ENCODE measurements around the gene SF3A2.

The SF3A2 gene, protein sequence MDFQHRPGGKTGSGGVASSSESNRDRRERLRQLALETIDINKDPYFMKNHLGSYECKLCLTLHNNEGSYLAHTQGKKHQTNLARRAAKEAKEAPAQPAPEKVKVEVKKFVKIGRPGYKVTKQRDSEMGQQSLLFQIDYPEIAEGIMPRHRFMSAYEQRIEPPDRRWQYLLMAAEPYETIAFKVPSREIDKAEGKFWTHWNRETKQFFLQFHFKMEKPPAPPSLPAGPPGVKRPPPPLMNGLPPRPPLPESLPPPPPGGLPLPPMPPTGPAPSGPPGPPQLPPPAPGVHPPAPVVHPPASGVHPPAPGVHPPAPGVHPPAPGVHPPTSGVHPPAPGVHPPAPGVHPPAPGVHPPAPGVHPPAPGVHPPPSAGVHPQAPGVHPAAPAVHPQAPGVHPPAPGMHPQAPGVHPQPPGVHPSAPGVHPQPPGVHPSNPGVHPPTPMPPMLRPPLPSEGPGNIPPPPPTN

DNA sequence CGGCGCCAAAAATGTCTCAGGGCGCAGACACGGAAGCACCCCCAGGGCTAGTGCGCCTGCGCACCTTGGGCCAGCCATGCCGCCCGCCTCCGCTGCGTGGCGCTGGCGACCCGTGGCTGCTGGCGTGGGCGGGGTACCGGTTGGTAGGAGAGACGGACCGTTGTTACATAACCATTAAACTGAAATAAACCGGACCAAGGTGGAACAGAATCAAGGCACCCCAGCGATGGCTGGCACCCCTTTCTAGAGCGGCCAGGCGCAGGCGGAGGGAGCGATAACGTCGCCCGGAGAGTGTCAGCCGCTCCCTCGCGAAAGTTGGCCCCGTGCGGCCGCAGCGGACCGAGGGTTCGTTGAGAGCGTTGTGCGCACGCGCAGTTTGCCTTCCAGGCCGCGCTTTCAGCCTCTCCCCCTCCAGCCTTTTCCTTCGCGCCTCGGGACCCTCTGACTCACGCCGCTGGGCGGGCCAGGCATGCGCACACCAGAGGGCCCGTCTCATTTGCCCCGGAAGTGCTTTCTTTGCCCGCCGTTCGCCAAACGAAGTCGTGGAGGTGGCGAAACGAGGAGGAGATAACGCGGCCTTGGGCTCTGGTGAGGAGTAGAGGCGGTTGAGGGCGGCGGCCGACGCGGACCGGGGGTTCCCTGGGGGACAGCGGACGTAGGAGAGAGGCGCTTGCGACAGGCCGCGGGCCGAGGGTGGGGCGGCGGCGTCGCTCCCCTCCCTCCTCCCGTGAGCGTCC is at the start of gene SF3A2, which contains the start of gene PLEKHJ1:
Gene SF3A2 (plus strand): TSS at position 511 of the 737 bp plus-strand sequence. CDS start 6,595 bp downstream, outside the sequence.
Gene PLEKHJ1 (minus strand): TSS at position 16 of the 737 bp plus-strand sequence. CDS start 81 bp downstream, outside the sequence.
- peak within 1 kb of the TSS; percentile 96 for H3K27ac ChIP-seq
- TF ChIP-seq, protein P1, sequence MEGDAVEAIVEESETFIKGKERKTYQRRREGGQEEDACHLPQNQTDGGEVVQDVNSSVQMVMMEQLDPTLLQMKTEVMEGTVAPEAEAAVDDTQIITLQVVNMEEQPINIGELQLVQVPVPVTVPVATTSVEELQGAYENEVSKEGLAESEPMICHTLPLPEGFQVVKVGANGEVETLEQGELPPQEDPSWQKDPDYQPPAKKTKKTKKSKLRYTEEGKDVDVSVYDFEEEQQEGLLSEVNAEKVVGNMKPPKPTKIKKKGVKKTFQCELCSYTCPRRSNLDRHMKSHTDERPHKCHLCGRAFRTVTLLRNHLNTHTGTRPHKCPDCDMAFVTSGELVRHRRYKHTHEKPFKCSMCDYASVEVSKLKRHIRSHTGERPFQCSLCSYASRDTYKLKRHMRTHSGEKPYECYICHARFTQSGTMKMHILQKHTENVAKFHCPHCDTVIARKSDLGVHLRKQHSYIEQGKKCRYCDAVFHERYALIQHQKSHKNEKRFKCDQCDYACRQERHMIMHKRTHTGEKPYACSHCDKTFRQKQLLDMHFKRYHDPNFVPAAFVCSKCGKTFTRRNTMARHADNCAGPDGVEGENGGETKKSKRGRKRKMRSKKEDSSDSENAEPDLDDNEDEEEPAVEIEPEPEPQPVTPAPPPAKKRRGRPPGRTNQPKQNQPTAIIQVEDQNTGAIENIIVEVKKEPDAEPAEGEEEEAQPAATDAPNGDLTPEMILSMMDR (IDR thresholded peaks at IDR 0.05): peak; percentile 99
- TF ChIP-seq ZFX (IDR thresholded peaks at IDR 0.05; ENCODE audit: borderline replicate concordance): no peak

DNA sequence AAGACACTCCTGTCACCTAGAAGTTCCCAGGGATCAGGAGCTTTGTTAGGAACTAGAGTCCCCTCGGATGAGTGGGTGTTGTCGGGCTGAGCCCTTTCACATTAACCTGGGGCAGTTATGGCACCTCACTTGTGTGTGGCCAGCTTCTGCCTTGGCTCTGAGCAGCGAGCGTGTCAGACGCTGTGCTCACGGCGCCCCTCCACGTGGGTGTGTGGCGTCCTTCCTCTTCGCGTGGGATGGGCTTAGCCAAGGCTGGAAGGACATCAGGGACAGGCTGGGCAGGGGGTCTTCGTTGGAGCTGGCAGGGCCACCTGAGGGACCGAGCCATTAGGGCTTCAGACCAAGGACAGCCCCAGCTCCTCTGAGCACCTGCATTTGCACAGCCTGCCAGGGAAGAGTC is 49.5 kb upstream of the SF3A2 start:
- no peak overlapping the region for H3K27ac ChIP-seq

DNA sequence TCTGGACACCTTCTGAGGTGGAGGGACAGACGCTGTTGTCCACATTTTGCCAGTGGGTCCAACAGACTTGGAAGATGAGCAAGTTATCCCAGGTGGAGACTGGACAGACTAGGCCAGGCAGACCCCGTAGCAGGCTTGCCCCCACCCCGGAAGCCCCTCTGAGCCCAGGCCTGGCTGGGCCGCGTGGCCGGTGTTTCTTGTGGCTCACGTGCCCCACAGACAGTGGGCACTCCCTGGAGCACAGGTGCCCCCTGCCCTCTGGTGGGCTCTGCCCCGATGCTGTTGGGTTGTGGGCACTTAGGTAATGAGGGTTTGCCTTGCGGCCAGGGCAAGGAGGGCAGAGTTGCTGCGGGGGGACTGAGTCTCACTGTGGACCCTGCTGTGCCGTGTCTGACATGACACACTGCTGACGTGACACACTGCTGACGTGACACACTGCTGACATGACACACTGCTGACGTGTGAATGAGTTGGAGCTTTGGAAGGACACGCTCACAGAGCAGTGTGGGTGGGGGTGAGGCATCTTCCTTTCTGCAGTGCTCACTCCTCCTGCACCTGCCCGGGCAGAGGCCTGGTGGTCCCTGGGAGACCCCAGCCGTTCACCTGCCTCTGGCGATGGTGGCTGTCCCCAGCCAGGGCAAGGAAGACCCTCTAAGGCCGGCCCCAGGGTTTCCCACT is 47.8 kb upstream of the SF3A2 start:
- no peak overlapping the region for H3K27ac ChIP-seq
- TF ChIP-seq, protein P1 (IDR thresholded peaks at IDR 0.05): no peak
- TF ChIP-seq ZFX (IDR thresholded peaks at IDR 0.05; ENCODE audit: borderline replicate concordance): no peak

More for the DNA sequence above, 49.5 kb upstream of the SF3A2 start:
- TF ChIP-seq ZFX (IDR thresholded peaks at IDR 0.05; ENCODE audit: borderline replicate concordance): no peak
- TF ChIP-seq, protein P1 (IDR thresholded peaks at IDR 0.05): no peak

DNA sequence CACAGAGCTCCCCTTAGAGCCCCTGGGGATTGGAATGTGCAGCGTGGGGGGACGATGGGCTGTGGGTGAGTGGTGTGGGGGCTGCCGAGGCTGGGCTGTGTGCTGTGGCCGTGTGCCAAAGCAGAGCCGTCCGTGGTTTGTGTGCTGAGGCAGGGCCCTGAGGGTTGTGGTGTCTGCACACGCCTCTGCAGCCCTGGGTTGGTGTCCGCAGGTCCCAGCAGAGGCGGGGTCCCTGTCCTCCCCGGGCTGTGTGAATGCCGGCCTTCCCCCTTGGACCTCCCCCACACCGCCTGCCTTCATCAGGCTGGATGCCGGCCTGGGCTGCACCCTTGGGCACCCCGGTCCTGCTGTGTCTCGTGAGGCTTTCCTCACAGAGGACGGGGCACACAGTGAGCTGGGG is 46.7 kb upstream of the SF3A2 start:
- H3K27ac ChIP-seq: no peak overlapping the region
- TF ChIP-seq, protein P1 (IDR thresholded peaks at IDR 0.05): no peak
- TF ChIP-seq ZFX (IDR thresholded peaks at IDR 0.05; ENCODE audit: borderline replicate concordance): no peak

DNA sequence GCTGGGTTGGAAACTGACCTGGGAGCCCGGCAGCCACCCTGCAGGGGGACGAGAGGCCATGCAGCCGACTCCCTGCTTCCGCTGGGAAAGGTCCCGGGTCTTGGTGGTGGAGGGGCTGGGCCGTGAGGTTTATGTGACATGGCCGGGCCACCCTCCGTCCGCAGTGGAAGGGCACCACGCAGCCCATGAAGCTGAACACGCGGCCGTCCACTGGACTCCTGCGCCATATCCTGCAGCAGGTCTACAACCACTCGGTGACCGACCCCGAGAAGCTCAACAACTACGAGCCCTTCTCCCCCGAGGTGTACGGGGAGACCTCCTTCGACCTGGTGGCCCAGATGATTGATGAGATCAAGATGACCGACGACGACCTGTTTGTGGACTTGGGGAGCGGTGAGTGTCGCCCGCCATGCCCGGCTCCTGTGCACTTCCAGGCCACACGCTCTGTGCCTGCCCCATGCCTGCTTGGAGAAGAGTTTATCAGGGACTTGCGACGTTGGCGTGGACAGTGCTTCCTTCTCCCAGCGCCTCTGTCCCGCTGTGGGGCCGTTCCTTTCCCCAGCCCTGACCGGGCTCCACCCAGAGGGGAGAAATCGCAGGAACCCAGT is 45.7 kb upstream of the SF3A2 start:
- TF ChIP-seq ZFX (IDR thresholded peaks at IDR 0.05; ENCODE audit: borderline replicate concordance): no peak
- TF ChIP-seq, protein P1 (IDR thresholded peaks at IDR 0.05): no peak

DNA sequence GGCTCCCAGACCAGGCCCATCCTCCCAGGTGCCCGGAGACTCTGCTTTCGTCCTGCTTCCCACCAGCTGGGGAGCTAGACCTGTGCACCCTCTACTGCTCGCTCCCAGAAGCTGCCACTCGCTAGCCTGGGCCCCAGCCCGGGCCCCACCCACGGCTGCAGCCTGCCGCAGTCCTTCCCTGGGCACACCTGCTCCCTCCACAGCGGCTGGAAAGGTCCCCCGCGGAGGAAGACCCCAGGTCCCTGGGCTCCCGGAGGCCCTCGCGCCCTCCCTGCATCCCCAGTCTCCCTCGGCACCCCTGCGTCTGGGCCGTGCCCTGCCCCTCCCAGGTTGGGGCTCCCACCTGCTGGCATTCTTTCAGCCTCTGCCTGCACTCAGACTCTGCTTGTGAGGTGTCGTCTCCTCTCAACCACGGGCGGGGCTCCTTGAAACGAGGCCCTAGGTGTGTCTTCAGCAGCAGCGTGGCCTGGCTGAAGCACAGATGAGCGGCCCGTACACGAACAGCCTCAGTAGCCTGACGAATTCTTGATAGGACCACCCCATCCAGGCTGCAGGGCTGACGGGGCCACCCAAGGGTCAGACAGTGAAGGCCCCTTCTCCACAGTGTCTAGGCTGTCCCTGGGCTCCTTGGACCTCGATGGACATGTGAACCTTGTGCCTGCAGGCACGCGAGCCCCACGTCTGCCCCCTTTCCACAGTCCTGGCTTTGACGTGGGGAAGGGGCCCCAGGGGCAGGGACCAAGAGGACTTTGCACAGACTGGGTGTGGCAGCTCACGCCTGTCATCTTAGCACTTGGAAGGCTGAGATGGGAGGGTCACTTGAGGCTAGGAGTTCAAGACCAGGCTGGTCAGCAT is 44.9 kb upstream of the SF3A2 start:
- no peak overlapping the region for H3K27ac ChIP-seq
- no peak for TF ChIP-seq ZFX (IDR thresholded peaks at IDR 0.05; ENCODE audit: borderline replicate concordance)
- TF ChIP-seq, protein P1 (IDR thresholded peaks at IDR 0.05): no peak

More for the DNA sequence above, 45.7 kb upstream of the SF3A2 start:
- H3K27ac ChIP-seq: no peak overlapping the region
